ENCODE results near the gene ADTRP. TPM values are rescaled to one million over a fixed set of nuclear protein-coding genes. Genes with fewer than 3 reads are reported as not detected.

The ADTRP gene
- total and polyA plus RNA-seq, 2 of the 13 experiments (the other 11 are each of a cell fraction or from before 2014, with no cell fraction given), result not detected

- TF ChIP-seq PRMT3 (CRISPR knock-in tag; IDR thresholded peaks at IDR 0.05; ENCODE audit: borderline replicate concordance, low read depth), result no peak
- no peak for TF ChIP-seq JUNB (CRISPR knock-in tag; IDR thresholded peaks at IDR 0.05; ENCODE audit: borderline replicate concordance)
- TF ChIP-seq GATAD2A (CRISPR knock-in tag; IDR thresholded peaks at IDR 0.05), result no peak
- no peak for TF ChIP-seq ZBTB42 (CRISPR knock-in tag; IDR thresholded peaks at IDR 0.05)
- TF ChIP-seq ZNF704 (CRISPR knock-in tag; IDR thresholded peaks at IDR 0.05; ENCODE audit: borderline replicate concordance), result no peak
- no peak for TF ChIP-seq ZNF615 (CRISPR knock-in tag; IDR thresholded peaks at IDR 0.05; ENCODE audit: borderline replicate concordance)
- TF ChIP-seq ZNF253 (CRISPR knock-in tag; IDR thresholded peaks at IDR 0.05; ENCODE audit: borderline replicate concordance), result no peak
- no peak for TF ChIP-seq ZNF30 (CRISPR knock-in tag; IDR thresholded peaks at IDR 0.05)
- TF ChIP-seq, protein P1, sequence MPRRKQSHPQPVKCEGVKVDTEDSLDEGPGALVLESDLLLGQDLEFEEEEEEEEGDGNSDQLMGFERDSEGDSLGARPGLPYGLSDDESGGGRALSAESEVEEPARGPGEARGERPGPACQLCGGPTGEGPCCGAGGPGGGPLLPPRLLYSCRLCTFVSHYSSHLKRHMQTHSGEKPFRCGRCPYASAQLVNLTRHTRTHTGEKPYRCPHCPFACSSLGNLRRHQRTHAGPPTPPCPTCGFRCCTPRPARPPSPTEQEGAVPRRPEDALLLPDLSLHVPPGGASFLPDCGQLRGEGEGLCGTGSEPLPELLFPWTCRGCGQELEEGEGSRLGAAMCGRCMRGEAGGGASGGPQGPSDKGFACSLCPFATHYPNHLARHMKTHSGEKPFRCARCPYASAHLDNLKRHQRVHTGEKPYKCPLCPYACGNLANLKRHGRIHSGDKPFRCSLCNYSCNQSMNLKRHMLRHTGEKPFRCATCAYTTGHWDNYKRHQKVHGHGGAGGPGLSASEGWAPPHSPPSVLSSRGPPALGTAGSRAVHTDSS (CRISPR knock-in tag; conservative IDR thresholded peaks at IDR 0.05), result no peak
- no peak for TF ChIP-seq ZNF547 (CRISPR knock-in tag; IDR thresholded peaks at IDR 0.05)
- TF ChIP-seq ZNF3 (CRISPR knock-in tag; IDR thresholded peaks at IDR 0.05), result no peak
- TF ChIP-seq TFE3 (CRISPR knock-in tag; IDR thresholded peaks at IDR 0.05), result no peak
- no peak for TF ChIP-seq SMARCE1 (IDR thresholded peaks at IDR 0.05; ENCODE audit: borderline replicate concordance)
- TF ChIP-seq ZNF335 (CRISPR knock-in tag; IDR thresholded peaks at IDR 0.05), result no peak
- no peak for TF ChIP-seq EHMT2 (IDR thresholded peaks at IDR 0.05; ENCODE audit: borderline replicate concordance, low read depth, low read length)
- TF ChIP-seq, protein P2, sequence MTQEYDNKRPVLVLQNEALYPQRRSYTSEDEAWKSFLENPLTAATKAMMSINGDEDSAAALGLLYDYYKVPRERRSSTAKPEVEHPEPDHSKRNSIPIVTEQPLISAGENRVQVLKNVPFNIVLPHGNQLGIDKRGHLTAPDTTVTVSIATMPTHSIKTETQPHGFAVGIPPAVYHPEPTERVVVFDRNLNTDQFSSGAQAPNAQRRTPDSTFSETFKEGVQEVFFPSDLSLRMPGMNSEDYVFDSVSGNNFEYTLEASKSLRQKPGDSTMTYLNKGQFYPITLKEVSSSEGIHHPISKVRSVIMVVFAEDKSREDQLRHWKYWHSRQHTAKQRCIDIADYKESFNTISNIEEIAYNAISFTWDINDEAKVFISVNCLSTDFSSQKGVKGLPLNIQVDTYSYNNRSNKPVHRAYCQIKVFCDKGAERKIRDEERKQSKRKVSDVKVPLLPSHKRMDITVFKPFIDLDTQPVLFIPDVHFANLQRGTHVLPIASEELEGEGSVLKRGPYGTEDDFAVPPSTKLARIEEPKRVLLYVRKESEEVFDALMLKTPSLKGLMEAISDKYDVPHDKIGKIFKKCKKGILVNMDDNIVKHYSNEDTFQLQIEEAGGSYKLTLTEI (CRISPR knock-in tag; conservative IDR thresholded peaks at IDR 0.05), result no peak
- no peak for TF ChIP-seq ZNF670 (CRISPR knock-in tag; IDR thresholded peaks at IDR 0.05; ENCODE audit: borderline replicate concordance)
- TF ChIP-seq IKZF4 (CRISPR knock-in tag; IDR thresholded peaks at IDR 0.05; ENCODE audit: borderline replicate concordance, low read depth, not compliant biosample characterization), result no peak
- TF ChIP-seq ARNTL (CRISPR knock-in tag; IDR thresholded peaks at IDR 0.05), result no peak
- TF ChIP-seq JUND (CRISPR knock-in tag; IDR thresholded peaks at IDR 0.05), result no peak
- Histone ChIP-seq H3K4me3 (replicated peaks in 1 of 3; ENCODE audit: insufficient read depth in 1 of 3, low read depth in 2 of 3, low read length in 3 of 3) (no peak overlapping the region), H3K4me1 (ENCODE audit: insufficient read depth, low read length) (no peaks in the 10 kb centered on the region), H2AFZ (ENCODE audit: low read length) (no peak overlapping the region), H3K36me3 (replicated peaks in 1 of 2; ENCODE audit: control insufficient read depth in 1 of 2, insufficient read depth in 2 of 2, low read length in 2 of 2) (no peaks in the 10 kb centered on the region), H3K27ac (ENCODE audit: extremely low read length, insufficient read depth, low read length) (no peak overlapping the region), H3K9ac (ENCODE audit: insufficient read depth, low read depth, low read length) (no peak overlapping the region), H3K27me3 (ENCODE audit: control insufficient read depth in 1 of 2, insufficient read depth in 2 of 2, low read length in 2 of 2) (no peaks in the 10 kb centered on the region), H3K79me2 (ENCODE audit: insufficient read depth, low read length) (no peaks in the 10 kb centered on the region), H3K9me3 (ENCODE audit: low read length) (no peaks in the 10 kb centered on the region), H3K4me2 (ENCODE audit: low read depth, low read length) (no peak overlapping the region), H4K20me1 (ENCODE audit: insufficient read depth, low read length) (no peaks in the 10 kb centered on the region)
- FAIRE-seq, result peak; percentile 4
- no peak for DNase-seq (ENCODE audit: low spot score)
- no TSS peak for BruUV-seq (replicated peaks)
- CTCF ChIA-PET (ENCODE audit: low intra/inter-chr PET ratio, low total read pairs), result no interaction called here
- in situ Hi-C loops (cut with HindIII; ENCODE audit: extremely low pct_ligation_motif_present, low pct_unique_long_range_greater_than_20kb) (no loop called here), intact Hi-C loops (cut with micrococcal nuclease; ENCODE audit: unreplicated experiment) (no loop called here)
- WGBS (ENCODE audit: low lambda C conversion rate), result 10% methylated on average over 1 of the region's 1 CpG
- POLR2A ChIA-PET, result no interaction called here
- no peak for ATAC-seq
Observed at GRCh38 chr6:11756726-11757125, 21.9 kb downstream of the ADTRP start.

Data from HepG2 (cell line).